ENCODE measurements around the gene NTRK2. TPM values are rescaled to one million over a fixed set of nuclear protein-coding genes. Genes with fewer than 3 reads are reported as not detected.

The NTRK2 gene
- total and polyA plus RNA-seq, 10 of the 15 experiments (the other 5 are each of a cell fraction or from before 2014, with no cell fraction given) = 0.42 to 4.6 (median 0.65) TPM

DNA sequence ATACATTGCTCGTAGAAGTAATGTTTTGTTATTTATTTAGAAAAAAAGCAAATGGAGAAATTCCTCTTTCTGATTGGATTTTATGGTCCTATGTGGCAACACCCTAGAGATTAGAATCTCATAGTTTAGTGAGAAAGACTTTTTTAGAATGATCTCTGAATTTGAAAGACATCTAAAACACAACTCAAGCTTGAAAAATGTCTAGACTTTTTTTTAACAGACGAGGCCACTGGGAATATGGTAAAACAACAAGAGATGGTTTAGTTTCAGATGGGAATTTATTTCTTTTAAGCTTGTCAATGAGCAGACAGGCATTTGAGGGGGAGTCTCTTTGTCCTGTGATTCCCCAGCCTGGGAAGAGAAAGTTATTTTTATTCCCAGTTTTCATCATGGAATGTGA lies 122.1 kb downstream of the NTRK2 start:
- ATAC-seq (no peak), FAIRE-seq (no peak), DNase-seq (ENCODE audit: low read depth, low spot score) (no peak)
- no peaks in the 10 kb centered on the region for H4K20me1 ChIP-seq (ENCODE audit: control insufficient read depth, insufficient read depth)
- ChIA-PET POLR2A (no interaction called here), SMC1A (ENCODE audit: uncharacterized antibody, unreplicated experiment) (interaction anchor here (1.0 to 4.4 kb wide), 5 partner anchors 11 to 95 kb away, joined by 3 to 31 read pairs (median 7); no protein-coding TSS in a partner anchor), CTCF (interaction anchor here (1.7 to 8.4 kb wide), 2 partner anchors 11 to 94 kb away, joined by 4 to 60 read pairs; no protein-coding TSS in a partner anchor), RAD21 (ENCODE audit: unreplicated experiment) (interaction anchor here (1.5 to 2.6 kb wide), 2 partner anchors 11 to 97 kb away, joined by 4 to 10 read pairs; no protein-coding TSS in a partner anchor)
- BruUV-seq (replicated peaks) = no TSS peak
- H3K4me2 ChIP-seq (ENCODE audit: control insufficient read depth, insufficient read depth) = no peak overlapping the region
- H3K4me3 ChIP-seq = no peak overlapping the region
- TF ChIP-seq ESRRA (IDR thresholded peaks at IDR 0.05; ENCODE audit: low read length) (no peak), CBFB (IDR thresholded peaks at IDR 0.05; ENCODE audit: low read depth) (no peak), BACH1 (IDR thresholded peaks at IDR 0.05; ENCODE audit: borderline replicate concordance) (no peak)
- intact Hi-C loops (cut with micrococcal nuclease; ENCODE audit: unreplicated experiment) = no loop called here
- 35% methylated on average over 2 of the region's 2 CpGs for WGBS (ENCODE audit: insufficient coverage, insufficient replicate concordance, low lambda C conversion rate, missing lambda C conversion rate)
- H2AFZ ChIP-seq (ENCODE audit: control insufficient read depth, low read depth, low read length) = no peak overlapping the region
- H3K36me3 ChIP-seq (ENCODE audit: control insufficient read depth in 2 of 2, insufficient read depth in 2 of 2, low read length in 1 of 2) = no peaks in the 10 kb centered on the region
- no peak overlapping the region for H3K9ac ChIP-seq (ENCODE audit: control insufficient read depth, insufficient read depth, low read length)
- H3K4me1 ChIP-seq (ENCODE audit: control insufficient read depth, insufficient read depth, low read length) = no peaks in the 10 kb centered on the region
- H3K27me3 ChIP-seq (replicated peaks in 1 of 2; ENCODE audit: control insufficient read depth in 2 of 2, insufficient read depth in 2 of 2, low read length in 1 of 2) = no peaks in the 10 kb centered on the region
- H3K79me2 ChIP-seq (ENCODE audit: control insufficient read depth, insufficient read depth, low read length) = no peaks in the 10 kb centered on the region
- in situ Hi-C loops (cut with MboI) = no loop called here
- no peak overlapping the region for H3K27ac ChIP-seq (ENCODE audit: control insufficient read depth, insufficient read depth)
- no peaks in the 10 kb centered on the region; the same call in 2 of the 3 replicates for H3K9me3 ChIP-seq (replicated peaks; ENCODE audit: control insufficient read depth, insufficient read depth, low read length)

DNA sequence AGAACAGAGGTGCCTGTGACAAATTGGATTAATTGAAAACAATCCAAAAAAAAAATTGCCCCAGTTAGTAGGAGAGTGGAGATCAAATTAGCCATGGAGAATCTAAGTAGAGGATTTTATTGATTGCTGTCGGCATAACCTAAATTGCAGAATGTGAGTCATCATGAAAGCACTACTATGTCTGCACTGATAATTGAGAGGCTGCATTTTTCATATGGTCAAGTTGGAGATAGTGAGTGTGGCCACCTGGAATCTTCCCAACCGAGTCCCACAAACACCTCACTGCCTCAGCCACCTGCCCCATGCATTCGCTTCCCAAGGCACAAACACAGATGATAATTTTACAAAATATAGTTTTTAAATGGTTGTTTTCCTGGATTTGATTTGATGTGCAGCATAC lies 123.7 kb downstream of the NTRK2 start:
- H3K9ac ChIP-seq (ENCODE audit: control insufficient read depth, insufficient read depth, low read length) = no peak overlapping the region
- TF ChIP-seq POLR2A (IDR thresholded peaks at IDR 0.05; ENCODE audit: low read depth, low read length) (no peak), ATF7 (IDR thresholded peaks at IDR 0.05; ENCODE audit: low read depth) (no peak), RAD21 (IDR thresholded peaks at IDR 0.05; ENCODE audit: insufficient read depth, low read depth, low read length) (no peak), SRF (IDR thresholded peaks at IDR 0.05; ENCODE audit: low read depth in 2 of 2, low read length in 2 of 2) (no peak)
- TF ChIP-seq, protein P1, sequence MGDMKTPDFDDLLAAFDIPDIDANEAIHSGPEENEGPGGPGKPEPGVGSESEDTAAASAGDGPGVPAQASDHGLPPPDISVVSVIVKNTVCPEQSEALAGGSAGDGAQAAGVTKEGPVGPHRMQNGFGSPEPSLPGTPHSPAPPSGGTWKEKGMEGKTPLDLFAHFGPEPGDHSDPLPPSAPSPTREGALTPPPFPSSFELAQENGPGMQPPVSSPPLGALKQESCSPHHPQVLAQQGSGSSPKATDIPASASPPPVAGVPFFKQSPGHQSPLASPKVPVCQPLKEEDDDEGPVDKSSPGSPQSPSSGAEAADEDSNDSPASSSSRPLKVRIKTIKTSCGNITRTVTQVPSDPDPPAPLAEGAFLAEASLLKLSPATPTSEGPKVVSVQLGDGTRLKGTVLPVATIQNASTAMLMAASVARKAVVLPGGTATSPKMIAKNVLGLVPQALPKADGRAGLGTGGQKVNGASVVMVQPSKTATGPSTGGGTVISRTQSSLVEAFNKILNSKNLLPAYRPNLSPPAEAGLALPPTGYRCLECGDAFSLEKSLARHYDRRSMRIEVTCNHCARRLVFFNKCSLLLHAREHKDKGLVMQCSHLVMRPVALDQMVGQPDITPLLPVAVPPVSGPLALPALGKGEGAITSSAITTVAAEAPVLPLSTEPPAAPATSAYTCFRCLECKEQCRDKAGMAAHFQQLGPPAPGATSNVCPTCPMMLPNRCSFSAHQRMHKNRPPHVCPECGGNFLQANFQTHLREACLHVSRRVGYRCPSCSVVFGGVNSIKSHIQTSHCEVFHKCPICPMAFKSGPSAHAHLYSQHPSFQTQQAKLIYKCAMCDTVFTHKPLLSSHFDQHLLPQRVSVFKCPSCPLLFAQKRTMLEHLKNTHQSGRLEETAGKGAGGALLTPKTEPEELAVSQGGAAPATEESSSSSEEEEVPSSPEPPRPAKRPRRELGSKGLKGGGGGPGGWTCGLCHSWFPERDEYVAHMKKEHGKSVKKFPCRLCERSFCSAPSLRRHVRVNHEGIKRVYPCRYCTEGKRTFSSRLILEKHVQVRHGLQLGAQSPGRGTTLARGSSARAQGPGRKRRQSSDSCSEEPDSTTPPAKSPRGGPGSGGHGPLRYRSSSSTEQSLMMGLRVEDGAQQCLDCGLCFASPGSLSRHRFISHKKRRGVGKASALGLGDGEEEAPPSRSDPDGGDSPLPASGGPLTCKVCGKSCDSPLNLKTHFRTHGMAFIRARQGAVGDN (IDR thresholded peaks at IDR 0.05) = no peak
- no peaks in the 10 kb centered on the region for H4K20me1 ChIP-seq (ENCODE audit: control insufficient read depth, insufficient read depth)
- intact Hi-C loops (cut with micrococcal nuclease; ENCODE audit: unreplicated experiment) (no loop called here), in situ Hi-C loops (cut with MboI) (no loop called here)
- H3K4me2 ChIP-seq (ENCODE audit: control insufficient read depth, insufficient read depth) = no peak overlapping the region
- FAIRE-seq = no peak
- CTCF ChIA-PET = interaction anchor here (1.3 to 8.4 kb wide), 3 partner anchors 12 to 95 kb away, joined by 3 to 60 read pairs (median 11); no protein-coding TSS in a partner anchor
- ATAC-seq = no peak
- no peak overlapping the region for H3K27ac ChIP-seq (ENCODE audit: control insufficient read depth, insufficient read depth)
- no peak overlapping the region for H2AFZ ChIP-seq (ENCODE audit: control insufficient read depth, low read depth, low read length)
- no peaks in the 10 kb centered on the region for H3K4me1 ChIP-seq (ENCODE audit: control insufficient read depth, insufficient read depth, low read length)
- SMC1A ChIA-PET (ENCODE audit: uncharacterized antibody, unreplicated experiment) = interaction anchor here (1.7 to 4.4 kb wide), 3 partner anchors 12 to 97 kb away, joined by 3 to 31 read pairs (median 18); no protein-coding TSS in a partner anchor
- H3K9me3 ChIP-seq (replicated peaks; ENCODE audit: control insufficient read depth, insufficient read depth, low read length) = no peaks in the 10 kb centered on the region; the same call in 2 of the 3 replicates
- POLR2A ChIA-PET = interaction anchor here (0.6 kb wide), 1 partner anchor 94 kb away, joined by 3 read pairs; no protein-coding TSS in a partner anchor
- no TSS peak for BruUV-seq (replicated peaks)
- RAD21 ChIA-PET (ENCODE audit: unreplicated experiment) = interaction anchor here (2.9 kb wide), 1 partner anchor 95 kb away, joined by 6 read pairs; no protein-coding TSS in a partner anchor
- whole genome bisulfite sequencing (ENCODE audit: insufficient coverage, insufficient replicate concordance, low lambda C conversion rate, missing lambda C conversion rate) = 12% methylated on average over 3 of the region's 3 CpGs
- DNase-seq (ENCODE audit: low read depth, low spot score) = no peak
- H3K79me2 ChIP-seq (ENCODE audit: control insufficient read depth, insufficient read depth, low read length) = no peaks in the 10 kb centered on the region
- no peaks in the 10 kb centered on the region for H3K27me3 ChIP-seq (replicated peaks in 1 of 2; ENCODE audit: control insufficient read depth in 2 of 2, insufficient read depth in 2 of 2, low read length in 1 of 2)
- no peak overlapping the region for H3K4me3 ChIP-seq
- no peaks in the 10 kb centered on the region for H3K36me3 ChIP-seq (ENCODE audit: control insufficient read depth in 2 of 2, insufficient read depth in 2 of 2, low read length in 1 of 2)
